K562 (cell line): ENCODE results near the gene ENO2. TPM values are rescaled to one million over a fixed set of nuclear protein-coding genes. Genes with fewer than 3 reads are reported as not detected.

Experiments used
- ATAC-seq: fragments of 200-7000 bp; cut with Tn5 transposase; 3 replicates; pipeline ENCODE4 v1.9.1; 2020; ENCODE audit warnings: moderate library complexity
- BruUV-seq: library from RNA; stranded (reverse); fragments of 400-500 nt; replicated peaks from 2 replicates; lab custom pipeline; 2021; lab: Mats Ljungman, UMichigan
- CTCF ChIA-PET: fragments of 300-600 bp; formaldehyde crosslinking; extraction: SDS; loops from one replicate; lab custom pipeline; 2021; ENCODE audit warnings: low intra/inter-chr PET ratio; lab: Yijun Ruan, JAX
- POLR2A ChIA-PET: fragments of 300-600, 350-650 bp; sonication (Branson Sonifier 250); formaldehyde crosslinking; extraction: SDS; loops from one replicate; lab custom pipeline; 2021; ENCODE audit warnings: antibody characterized with exemption, inconsistent platforms; lab: Yijun Ruan, JAX
- DNase-seq, 4 experiments: peaks; one replicate each; pipeline versions ENCODE4 v3.0.0 to v3.0.0-alpha.2; 2011 to 2018; ENCODE audit warnings: low spot score in 3 of 4, mixed read lengths in 3 of 4; ENCODE audit errors: extremely low read depth in 1 of 4
- FAIRE-seq: peaks from 2 replicates; lab custom pipeline; 2011; peaks lifted over from hg19 to GRCh38; lab: Jason Lieb, UNC
- H2AFZ ChIP-seq: 2 replicates; pipeline ENCODE4 v1.6.0; 2011; ENCODE audit warnings: low read depth, low read length, control low read depth, inconsistent platforms
- H3K27ac ChIP-seq: fragments of 200-600 bp; 3 replicates; pipeline ENCODE4 v1.8.0; 2011; ENCODE audit warnings: low read depth, mild to moderate bottlenecking, control low read depth, inconsistent platforms, low read length, moderate library complexity, mixed read lengths; ENCODE audit errors: extremely low read depth
- H3K27me3 ChIP-seq, 2 experiments: fragments of 300-600 bp in 1 of 2; 2 replicates in 1 of 2; 3 replicates in 1 of 2; pipeline versions ENCODE4 v1.6.0 to v1.8.0; 2011; ENCODE audit warnings: inconsistent platforms in 2 of 2, low read length in 2 of 2, mild to moderate bottlenecking in 1 of 2, mixed read lengths in 1 of 2, moderate library complexity in 1 of 2; ENCODE audit not compliant: control insufficient read depth in 2 of 2, insufficient read depth in 2 of 2
- H3K36me3 ChIP-seq: fragments of 300-600 bp; 3 replicates; pipeline ENCODE4 v1.8.0; 2011; ENCODE audit warnings: mild to moderate bottlenecking, low read length, inconsistent platforms; ENCODE audit not compliant: control insufficient read depth, insufficient read depth
- H3K4me1 ChIP-seq, 2 experiments: fragments of 200-600 bp in 1 of 2; replicated peaks in 1 of 2; 2 replicates in 1 of 2; 3 replicates in 1 of 2; pipeline versions ENCODE4 v1.5.1 to v1.8.0; 2011; ENCODE audit warnings: inconsistent platforms in 2 of 2, low read length in 2 of 2, mild to moderate bottlenecking in 1 of 2, mixed read lengths in 1 of 2, moderate library complexity in 1 of 2; ENCODE audit not compliant: control insufficient read depth in 2 of 2, insufficient read depth in 2 of 2
- H3K4me2 ChIP-seq: 2 replicates; pipeline ENCODE4 v1.6.1; 2011; ENCODE audit warnings: low read length, control low read depth, inconsistent platforms, mixed read lengths; ENCODE audit not compliant: insufficient read depth
- H3K4me3 ChIP-seq: fragments of 200-600 bp; sonication (generic), shearing (Covaris generic); 2 replicates; pipeline ENCODE4 v1.5.1; 2016; ENCODE audit warnings: control low read depth, inconsistent platforms
- H3K79me2 ChIP-seq: fragments of 200-600 bp; 3 replicates; pipeline ENCODE4 v1.8.0; 2011; ENCODE audit warnings: low read length, inconsistent platforms; ENCODE audit not compliant: control insufficient read depth, insufficient read depth
- H3K9ac ChIP-seq, 2 experiments: 2 replicates each; pipeline versions ENCODE4 v1.6.0 to v1.6.1; 2011; ENCODE audit warnings: low read depth in 2 of 2, low read length in 2 of 2, control low read depth in 1 of 2, inconsistent platforms in 1 of 2, mild to moderate bottlenecking in 1 of 2, mixed read lengths in 1 of 2; ENCODE audit not compliant: insufficient read depth in 1 of 2
- H3K9me1 ChIP-seq: one replicate; pipeline ENCODE4 v1.6.0; 2011; ENCODE audit warnings: inconsistent platforms, mild to moderate bottlenecking, low read length, moderate library complexity; ENCODE audit not compliant: control insufficient read depth, insufficient read depth
- H3K9me3 ChIP-seq: replicated peaks from 2 replicates; pipeline ENCODE4 v1.5.1; 2011; ENCODE audit warnings: low read depth, low read length, inconsistent platforms; ENCODE audit not compliant: control insufficient read depth, insufficient read depth
- H4K20me1 ChIP-seq: replicated peaks from 2 replicates; pipeline ENCODE4 v1.6.1; 2011; ENCODE audit warnings: low read length, inconsistent platforms, mixed read lengths; ENCODE audit not compliant: control insufficient read depth, insufficient read depth
- FOS ChIP-seq: IDR thresholded peaks from 3 replicates; pipeline ENCODE4 v1.6.1; 2011; ENCODE audit not compliant: insufficient read length; ENCODE audit errors: extremely low read depth
- POLR2AphosphoS5 ChIP-seq: IDR thresholded peaks from 2 replicates; pipeline ENCODE4 v1.6.1; 2011; ENCODE audit warnings: mild to moderate bottlenecking, low read depth, low read length, moderate library complexity; ENCODE audit not compliant: control insufficient read depth, insufficient read depth
- RNF2 ChIP-seq: sonication (generic); IDR thresholded peaks from 2 replicates; pipeline ENCODE4 v1.6.1; 2016
- SRSF3 ChIP-seq: fragments of 200-400 bp; formaldehyde crosslinking; IDR thresholded peaks from 2 replicates; pipeline ENCODE4 v1.6.1; 2016; ENCODE audit warnings: mild to moderate bottlenecking, low read length, moderate library complexity; ENCODE audit not compliant: insufficient read depth
- ZBTB34 ChIP-seq: fragments of 250-450 bp; sonication (Bioruptor Pico); IDR thresholded peaks from 2 replicates; pipeline ENCODE4 v1.8.0; 2021; ENCODE audit warnings: mild to moderate bottlenecking, moderate library complexity
- ZNF143 ChIP-seq: sonication (generic); formaldehyde crosslinking; IDR thresholded peaks from 2 replicates; pipeline ENCODE4 v1.9.0; 2022; ENCODE audit warnings: mild to moderate bottlenecking, missing genetic modification reagents
- WGBS: fragments of 100-300 bp; shearing (Covaris generic); methylation state at CpG from one replicate; pipeline ENCODE4 v1.1.6; 2016; ENCODE audit warnings: low coverage, mixed read lengths; ENCODE audit not compliant: insufficient coverage; ENCODE audit errors: missing lambda C conversion rate; 5-methylcytosine and 5-hydroxymethylcytosine counted together
- in situ Hi-C: fragments of 300-500 bp; cut with MboI; formaldehyde crosslinking; loops from 4 replicates; pipeline ENCODE4 v1.15.0; 2018; ENCODE audit warnings: inconsistent platforms, mixed read lengths
- intact Hi-C: fragments of 100-400 bp; cut with micrococcal nuclease; formaldehyde crosslinking; loops from 2 replicates; pipeline ENCODE4 v1.14.2; 2022
- polyA plus RNA-seq, 8 experiments: library from polyadenylated mRNA; depleted of rRNA in 4 of 8; stranded (reverse) in 5 of 8; unstranded in 3 of 8; fragments of >200 nt; fragmentation: Nextera tagmentation in 2 of 8; fragmentation: Illumina TruSeq in 1 of 8; extraction: Ambion mirVana in 2 of 8; extraction: Trizol in 1 of 8; gene quantifications; 2 replicates each; pipeline versions ENCODE4 v1.2.1 to v1.2.3, GENCODE V29; 2011 to 2014; ENCODE audit warnings: inconsistent platforms in 1 of 8, missing spikeins in 1 of 8
- total RNA-seq, 7 experiments: library from RNA; depleted of rRNA in 6 of 7; stranded (reverse); fragments of >200 nt in 6 of 7; fragmentation: Illumina TruSeq in 2 of 7; extraction: Trizol in 2 of 7; gene quantifications; 2 replicates each; pipeline versions ENCODE4 v1.2.1 to v1.2.3, GENCODE V29; 2011 to 2021; ENCODE audit warnings: low replicate concordance in 1 of 7

The ENO2 gene
- total and polyA plus RNA-seq, 9 of the 15 experiments (the other 6 are each of a cell fraction or from before 2014, with no cell fraction given): 10.9 to 43.3 (median 21.0) TPM

GRCh38 chr12:6966351-6966750, 52.0 kb downstream of the ENO2 start:
- Histone ChIP-seq H2AFZ (no peak overlapping the region), H3K4me1 (peaks cover 47 to 60% of the 10 kb centered on the region in 2 experiments), H3K9me1 (no peaks in the 10 kb centered on the region), H3K4me3 (no peak overlapping the region), H4K20me1 (no peaks in the 10 kb centered on the region), H3K36me3 (peaks cover 49% of the 10 kb centered on the region), H3K4me2 (no peak overlapping the region), H3K9me3 (no peaks in the 10 kb centered on the region), H3K79me2 (peaks cover 46% of the 10 kb centered on the region), H3K27me3 (no peaks in the 10 kb centered on the region), H3K27ac (no peak overlapping the region; the same call in 2 of the 3 replicates), H3K9ac (peak overlapping the region in 1 of 2 experiments; percentile 60; a peak in 1 of 4 replicates)
- WGBS: 68% methylated on average over 5 of the region's 7 CpGs
- no TSS peak for BruUV-seq
- no peak for FAIRE-seq
- ChIA-PET CTCF (no interaction called here), POLR2A (interaction anchor here (0.6 to 1.6 kb wide), 7 partner anchors 19 to 145 kb away, joined by 3 to 6 read pairs (median 3); partner anchors contain the start of genes C12orf57 and RNU7-1)
- no peak for DNase-seq
- no peak for ATAC-seq
- intact Hi-C loops: loop anchor here (10.0 kb wide), 1 partner anchor 218 kb away; the partner anchor contains the start of gene PEX5
- in situ Hi-C loops: no loop called here
- TF ChIP-seq ZBTB34 (CRISPR knock-in tag) (no peak), RNF2 (no peak), SRSF3 (no peak), ZNF143 (no peak), FOS (no peak), POLR2AphosphoS5 (peak; percentile 24; the same call in 1 of the 2 replicates)
- TF ChIP-seq, all 486 proteins: peak for 1
